NCI-H2171 treated with DMSO at 0.1 percent for 48 hours (cell line): ENCODE measurements around the gene SMC2.

Experiments used
- DNase-seq: peaks from one replicate; lab custom pipeline; 2025; lab: John Stamatoyannopoulos, UW

The SMC2 gene

DNA sequence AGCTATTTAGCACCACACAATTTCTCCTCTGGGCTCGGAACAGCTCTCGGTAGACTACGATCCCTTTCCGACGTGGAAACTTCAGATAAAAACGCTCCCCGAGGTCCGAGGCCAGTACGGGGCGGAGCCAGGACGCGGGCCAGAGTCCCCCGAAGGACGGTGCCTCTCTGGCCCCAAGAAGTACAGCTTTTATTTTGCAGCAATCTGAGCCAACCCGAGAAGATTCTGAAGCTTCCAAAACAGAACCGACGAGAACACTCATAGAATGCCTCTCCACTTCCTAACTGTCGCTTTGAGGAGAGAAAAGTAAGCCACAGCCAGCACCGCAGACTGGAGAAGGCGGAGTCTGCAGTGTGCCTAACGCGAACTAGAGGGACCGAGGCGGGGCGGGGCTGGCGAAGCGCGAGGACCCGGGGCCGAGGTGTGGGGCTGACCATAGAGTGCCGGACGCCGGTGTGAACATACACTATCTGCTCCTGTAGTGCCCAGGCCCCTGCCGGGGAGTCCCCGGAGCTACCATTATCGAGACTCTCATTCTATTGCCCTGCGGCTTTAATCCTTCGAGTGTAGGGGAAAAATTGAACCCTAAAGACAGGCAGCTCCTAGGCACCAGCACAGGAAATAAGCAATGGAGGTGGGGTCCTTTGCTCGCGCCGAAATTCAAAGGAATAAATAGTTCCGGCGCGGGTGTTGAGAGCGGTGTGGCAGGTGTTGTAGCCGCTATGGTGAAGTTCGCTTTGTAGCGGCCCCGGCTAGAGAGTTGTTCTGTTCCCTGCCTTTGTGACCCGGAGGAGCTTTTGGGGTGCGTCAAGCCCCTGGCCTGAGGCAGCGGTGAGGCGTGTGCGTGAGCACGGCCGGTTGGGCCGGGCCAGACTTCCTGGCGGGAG is at the start of gene SMC2:
Gene SMC2 (plus strand): TSS at position 663 of the 887 bp plus-strand sequence. CDS start 1,076 bp downstream, outside the sequence.
- DNase-seq: peak; percentile 98

DNA sequence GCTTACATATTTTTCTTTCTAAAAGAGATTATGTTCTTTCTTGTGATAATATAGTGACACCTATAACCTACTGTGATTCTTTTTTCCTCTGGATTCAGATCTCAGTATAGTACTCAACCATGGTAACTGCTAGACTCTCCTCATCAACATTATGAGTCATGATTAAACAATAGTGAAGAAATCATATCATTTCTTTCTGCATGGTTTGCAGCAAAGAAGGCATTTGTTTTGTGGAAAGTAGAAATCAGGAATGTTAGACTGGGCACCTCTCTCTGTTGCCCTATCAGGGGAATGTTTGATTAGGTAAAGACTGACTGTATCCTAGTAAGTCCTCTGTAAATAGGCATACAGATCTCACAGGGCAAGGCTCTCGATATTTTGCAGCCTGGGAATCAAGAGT is 25.6 kb upstream of the SMC2 start:
- no peak for DNase-seq

DNA sequence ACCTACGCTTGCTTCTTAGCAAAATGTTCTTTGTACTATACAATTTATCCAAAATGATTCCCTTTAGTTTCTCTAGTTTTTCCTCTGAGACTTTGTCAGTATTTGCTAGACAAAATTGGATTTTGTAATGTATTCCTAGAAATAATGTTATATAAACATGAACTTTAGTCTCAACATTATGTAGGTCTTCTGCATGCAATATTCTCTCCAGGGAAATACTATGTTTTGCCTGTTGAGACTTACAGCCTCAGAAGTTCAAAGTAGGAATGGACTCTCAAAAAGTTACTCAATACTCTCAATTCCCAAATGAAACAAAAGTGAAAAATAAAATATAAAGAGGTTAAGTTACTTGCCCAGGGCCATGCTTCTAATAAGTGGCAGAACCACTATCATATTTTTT is 24.8 kb upstream of the SMC2 start:
- no peak for DNase-seq

DNA sequence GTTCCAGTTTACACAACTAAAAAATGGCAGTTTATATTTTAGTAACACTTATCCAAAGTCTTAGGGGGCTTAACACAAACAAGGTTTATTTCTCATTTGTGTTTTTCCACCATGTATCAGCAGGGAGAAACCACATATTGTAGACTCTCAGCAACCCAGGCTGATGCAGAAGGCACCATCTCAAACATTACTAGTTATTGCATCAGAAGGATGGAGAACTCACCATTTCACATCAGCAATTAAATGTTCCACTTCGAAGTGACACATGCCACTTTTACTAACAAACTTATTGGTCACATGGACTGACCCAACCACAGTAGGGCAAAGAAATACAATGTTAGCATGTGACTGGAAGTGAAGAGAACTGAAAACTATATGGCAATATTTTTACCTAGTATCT is 22.5 kb upstream of the SMC2 start:
- DNase-seq: no peak

DNA sequence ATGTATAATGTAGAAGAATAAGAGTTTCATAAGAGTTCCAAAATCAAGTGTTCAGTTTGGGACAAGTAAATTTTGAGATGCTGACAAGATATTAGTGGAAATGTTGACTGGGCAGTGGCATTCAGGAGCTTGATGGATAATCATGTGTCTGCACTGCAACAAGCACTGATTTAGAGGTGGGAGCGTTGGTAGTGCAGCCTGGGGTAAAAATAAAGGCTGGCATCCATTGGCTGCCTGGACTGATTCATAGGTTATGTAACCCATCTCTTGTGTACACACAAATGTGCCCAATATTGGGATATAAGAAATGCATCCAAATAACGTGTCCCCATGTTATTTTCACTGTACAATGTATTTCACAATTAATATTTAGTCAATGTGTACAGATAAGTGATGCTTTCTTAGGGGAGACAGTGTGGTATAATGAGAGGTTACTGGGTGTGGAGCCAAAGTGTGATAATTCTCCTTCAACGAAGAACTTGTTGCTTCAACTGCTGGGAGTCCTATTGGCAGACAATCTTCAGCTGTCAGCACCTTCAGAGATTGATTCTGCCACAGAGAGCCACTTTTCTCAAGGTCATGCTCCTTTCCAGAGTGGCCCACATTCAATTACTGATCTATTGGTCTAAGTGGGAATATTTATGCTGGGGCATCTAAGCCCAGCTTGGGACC is 20.9 kb upstream of the SMC2 start:
- DNase-seq: no peak

DNA sequence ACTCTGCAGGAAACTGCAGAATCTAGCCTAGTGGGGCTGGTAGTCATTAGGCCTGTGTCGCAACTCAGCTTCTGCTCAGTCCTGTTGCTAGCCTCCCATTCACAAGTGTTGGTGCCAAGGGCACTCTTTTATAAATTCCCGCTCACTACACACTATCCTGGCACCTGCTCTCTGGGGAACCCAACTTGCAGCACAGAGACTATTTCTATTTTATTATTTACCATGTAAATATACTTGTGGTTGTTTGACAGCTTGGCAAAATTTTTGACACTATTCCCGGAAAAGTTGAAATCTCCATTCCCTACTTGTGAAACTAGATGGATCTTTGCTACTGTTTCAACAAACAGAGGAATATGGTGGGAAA is 20.4 kb upstream of the SMC2 start:
- no peak for DNase-seq

DNA sequence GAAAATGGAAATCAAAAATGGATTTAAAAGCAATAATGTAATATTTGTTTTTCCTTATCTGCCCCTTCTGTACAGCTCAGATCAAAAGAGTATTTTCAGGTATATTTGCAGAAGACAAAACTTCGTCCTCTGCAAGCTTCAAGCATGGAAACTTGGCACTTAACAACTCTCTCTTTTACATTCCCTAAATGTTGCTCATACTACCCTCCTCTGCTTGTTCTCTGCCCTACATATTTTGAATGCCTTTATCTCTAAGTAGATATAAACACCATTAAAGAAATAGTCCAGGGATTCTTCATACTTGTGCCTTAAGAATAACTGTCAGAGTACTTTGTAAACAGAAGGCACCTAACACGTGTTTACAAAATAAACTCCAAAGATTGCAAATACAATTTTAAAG is 19.2 kb upstream of the SMC2 start:
- no peak for DNase-seq

DNA sequence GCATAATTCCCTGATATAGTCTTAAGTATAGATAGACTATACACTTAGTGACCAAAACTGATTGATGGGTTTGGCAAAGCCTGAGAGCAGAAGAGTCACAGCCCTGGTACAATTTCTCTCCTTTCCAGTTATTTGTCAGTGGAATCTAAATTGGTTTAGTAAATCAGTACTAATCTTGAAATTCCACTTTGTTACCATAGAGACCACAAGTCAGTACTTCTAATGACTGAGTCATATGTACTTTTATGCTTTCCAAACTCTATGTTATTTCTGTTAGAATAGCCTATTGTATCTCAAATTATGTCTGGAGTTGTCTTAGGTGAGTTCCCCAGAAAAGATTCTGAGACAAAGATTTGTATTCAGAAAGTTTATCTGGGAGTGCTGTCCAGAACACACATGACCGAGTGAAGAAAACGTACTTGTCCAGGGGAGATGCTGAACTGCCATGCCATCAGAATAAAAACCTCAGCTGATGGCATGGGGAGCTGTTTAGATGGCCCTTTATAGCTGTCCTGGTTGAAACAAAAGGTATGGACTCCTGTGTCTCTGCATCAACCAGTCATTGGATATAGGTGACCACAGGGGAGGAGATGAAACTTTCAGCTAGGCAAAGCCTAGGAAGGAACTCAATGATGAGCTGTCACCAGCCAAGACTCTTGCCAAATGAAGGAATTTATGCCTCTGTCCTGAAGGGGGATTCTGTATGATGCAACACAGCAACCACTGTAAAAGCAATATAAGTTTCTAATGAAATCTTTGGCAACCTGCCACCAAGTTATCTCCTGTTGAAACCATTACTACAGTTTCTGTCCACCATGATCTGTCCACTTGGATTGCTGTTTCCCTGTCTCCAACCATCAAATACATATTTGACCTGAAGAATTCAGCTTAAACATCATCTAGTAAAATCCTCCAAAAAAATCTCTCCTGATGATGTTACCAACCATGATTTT is 18.0 kb upstream of the SMC2 start:
- no peak for DNase-seq

DNA sequence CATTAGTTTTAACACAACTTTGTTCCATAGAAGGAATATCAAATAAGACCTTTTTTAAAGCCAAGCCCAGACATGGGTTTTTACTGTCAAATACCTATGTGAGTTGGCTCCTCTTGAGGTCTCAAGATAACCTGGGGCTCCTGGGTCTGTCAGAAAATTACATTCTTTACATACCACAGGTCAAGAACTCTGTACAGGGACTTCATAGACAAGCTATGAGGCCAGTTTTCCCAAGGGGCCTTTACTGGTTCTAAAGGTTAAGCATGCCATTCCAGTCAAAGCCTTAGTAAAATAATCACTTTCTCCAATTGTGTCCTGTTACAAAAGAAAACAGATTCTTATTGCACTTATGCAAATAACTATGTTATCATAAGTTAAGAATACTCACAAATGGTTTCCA is 15.5 kb upstream of the SMC2 start:
- no peak for DNase-seq

DNA sequence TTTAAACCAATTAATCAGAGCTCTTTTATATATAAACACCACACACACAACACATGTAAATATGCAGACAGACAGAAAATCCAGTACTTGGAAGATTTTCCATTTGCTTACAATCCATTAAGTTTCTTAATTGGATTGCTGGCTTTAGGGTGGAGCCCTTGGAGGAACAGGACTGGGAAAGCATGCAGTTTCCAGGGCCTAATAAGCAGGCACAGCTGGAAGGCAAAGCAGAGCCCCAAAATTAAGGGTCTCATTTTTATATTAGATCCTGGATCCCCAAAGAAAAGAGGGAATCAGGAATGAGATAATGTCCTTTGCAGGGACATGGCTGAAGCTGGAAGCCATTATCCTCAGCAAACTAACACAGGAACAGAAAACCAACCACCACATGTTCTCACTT is 13.1 kb upstream of the SMC2 start:
- no peak for DNase-seq

DNA sequence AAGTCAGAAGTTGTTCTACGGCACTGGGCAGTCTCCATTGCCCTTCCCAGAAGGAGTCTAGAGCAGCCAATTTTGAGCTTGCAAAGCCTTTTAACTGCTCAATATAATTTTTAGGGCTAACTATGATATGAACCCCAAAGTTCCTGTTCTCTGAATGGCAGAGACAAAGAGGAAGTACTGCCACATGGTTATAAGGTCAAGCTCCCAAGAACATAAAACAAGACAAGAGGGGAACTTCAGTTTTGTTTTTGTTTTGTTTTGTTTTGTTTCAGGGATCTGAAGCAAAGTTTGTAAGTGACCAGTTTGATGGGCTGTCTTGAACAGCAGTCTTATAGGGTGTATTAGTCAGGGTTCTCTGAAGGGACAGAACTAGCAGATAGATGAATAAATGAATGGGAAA is 11.9 kb upstream of the SMC2 start:
- no peak for DNase-seq

DNA sequence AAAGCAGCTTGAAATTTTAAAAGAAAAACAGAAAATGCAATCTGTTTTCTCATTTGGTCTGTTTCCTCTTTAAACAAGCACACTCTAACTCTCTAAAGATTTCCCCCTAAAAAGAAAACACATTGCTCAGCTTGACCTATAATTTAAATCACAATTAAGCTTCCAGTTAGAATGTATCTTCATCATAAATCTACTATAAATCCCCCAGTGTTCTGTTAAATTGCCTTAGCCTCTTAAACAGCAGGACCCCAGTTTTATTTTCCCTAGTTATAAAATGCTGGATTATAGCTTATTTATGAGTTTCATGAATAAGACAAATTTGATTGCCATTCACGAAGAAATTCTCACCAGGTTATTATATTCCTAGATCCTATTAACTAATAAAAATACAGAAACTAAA is 8.6 kb upstream of the SMC2 start:
- DNase-seq: no peak

DNA sequence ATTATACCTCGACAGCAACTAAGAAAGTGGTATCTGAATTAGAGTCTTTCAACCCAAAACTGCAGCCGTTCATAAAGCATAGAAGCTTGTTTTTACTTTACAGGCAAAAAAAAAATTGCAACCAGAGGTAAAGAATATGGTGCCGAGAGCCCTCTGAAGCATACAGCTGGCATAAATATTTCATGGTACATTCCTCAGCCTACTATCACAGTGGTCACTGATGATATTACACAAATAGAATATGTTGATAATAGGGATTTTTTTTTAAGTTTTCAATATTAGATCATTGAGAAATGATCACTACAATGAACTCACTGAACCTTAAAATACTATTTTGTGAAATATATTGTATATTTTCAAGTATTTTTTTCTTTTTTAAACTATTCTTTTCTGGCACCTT is 6.2 kb upstream of the SMC2 start:
- no peak for DNase-seq

DNA sequence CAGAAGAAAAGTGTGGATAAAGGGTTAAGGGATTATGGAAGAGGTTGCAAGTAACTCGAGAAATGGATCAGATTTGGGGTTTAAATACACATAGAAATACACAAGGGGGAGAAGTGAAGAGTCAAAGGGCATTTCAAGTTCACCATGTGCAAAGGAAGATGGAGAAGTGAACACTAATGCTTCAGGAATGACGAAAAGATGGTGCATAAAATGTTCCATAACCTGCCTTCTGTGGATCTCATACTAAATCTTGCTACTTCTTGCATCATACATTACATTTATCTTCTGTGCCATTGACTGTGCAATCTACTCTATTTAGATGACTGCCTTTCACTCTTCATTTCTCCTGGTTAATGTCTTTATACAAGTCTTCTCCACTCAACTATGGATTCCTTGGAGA is 5.7 kb upstream of the SMC2 start:
- no peak for DNase-seq

DNA sequence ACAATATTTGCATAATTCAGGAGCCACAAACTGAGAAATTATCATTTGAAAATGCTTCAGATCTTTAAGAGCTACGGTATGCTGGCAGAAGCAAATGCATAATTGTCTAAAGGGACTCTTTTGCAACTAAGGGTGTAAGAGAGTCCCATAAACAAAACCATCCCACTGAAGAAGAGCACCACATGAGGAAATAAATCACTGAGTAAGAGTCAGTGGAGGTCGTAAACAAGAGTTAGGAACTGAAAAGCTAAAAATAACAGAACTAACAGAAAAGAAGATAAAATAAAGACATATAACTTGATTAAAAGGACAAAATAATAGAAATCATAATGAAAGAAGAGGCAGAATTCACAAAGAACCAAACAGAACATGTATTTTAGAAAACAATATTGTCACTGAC is 3.5 kb upstream of the SMC2 start:
- no peak for DNase-seq

DNA sequence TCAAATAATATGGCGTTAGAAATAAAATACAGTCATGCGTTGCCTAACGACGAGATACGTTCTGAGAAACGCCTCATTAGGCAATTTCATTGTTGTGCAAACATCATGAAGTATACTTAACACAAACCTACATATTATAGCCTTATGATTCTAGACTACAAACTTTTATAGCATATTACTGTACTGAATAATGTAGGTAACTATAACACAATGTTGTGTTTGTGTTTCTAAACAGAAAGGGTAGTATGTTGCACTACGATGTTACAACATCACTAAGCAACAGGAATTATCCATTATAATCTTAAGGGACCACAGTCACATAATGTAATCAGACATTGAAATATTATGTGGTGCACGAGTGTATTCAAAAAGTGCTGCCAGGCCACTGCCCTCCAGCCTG is 3.0 kb upstream of the SMC2 start:
- no peak for DNase-seq

DNA sequence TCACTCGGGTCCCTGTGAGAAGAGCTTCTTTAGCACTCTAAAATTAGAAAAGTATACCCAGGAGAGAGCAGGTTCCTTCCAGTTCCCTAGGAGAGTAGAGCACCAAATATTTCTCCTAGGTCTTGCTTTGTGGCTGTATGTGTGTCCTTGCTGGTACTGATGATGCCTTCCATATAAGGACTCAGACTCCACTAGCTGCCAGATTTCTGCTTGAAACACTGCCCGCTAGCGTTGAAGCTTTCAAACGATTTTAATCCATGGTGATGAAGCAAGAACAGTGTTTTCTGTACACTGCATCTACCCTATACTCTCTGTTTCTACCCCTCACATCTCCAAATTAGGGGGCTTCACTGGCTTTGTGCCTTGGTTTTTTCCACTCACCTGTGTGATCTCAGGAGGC is 2.4 kb upstream of the SMC2 start:
- DNase-seq: no peak

DNA sequence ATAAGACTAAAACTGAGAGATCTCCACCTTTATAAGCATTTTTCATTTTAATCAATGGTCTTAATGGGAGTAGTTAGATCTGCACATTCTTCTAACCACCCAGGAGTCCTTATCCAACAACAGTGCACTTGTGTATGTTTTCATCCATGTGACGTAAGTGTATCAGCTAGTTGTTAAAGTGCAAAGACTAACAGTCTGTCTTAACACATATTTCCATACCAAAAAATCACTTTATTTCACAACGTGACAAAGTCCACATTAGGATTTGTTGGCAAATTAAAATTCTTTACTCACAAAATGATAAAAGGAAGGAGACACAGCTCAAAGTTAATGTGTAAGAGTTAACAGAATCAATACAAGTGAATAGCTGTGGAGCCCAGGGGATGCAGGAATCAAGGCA is 1.9 kb upstream of the SMC2 start:
- DNase-seq: no peak

DNA sequence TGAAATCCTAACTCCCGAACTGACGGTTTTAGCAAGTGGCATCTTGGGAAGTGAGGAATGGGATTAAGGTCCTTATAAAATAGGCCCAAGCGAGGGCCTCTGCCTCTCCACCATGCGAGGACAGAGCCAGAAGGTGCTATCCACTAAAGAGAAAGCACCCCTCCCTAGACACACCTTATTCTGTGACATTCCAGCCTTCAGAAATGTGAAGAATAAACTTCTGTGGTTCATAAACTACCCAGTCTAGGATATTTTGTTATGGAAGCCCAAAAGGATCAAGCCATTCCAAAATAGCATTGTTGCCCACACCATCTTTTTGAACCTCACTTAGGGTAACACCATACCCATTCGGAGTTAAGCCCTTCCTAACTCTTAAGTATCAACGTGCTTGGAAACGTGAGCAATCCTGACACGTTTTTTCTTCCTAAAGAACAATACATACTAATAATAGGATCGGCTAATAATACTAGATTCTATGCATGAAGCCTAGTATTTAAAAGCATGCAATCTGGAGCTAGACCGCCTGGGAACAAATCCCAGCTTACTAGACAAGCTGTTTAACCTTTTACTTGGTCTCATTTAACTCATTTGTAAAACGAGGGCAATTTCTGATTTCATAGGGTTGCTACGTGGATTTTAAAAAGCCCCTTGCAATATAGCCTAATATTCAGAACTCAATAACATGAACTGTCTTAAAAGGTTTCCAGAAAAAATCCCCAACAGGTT is 1.1 kb upstream of the SMC2 start:
- peak; percentile 41 for DNase-seq

DNA sequence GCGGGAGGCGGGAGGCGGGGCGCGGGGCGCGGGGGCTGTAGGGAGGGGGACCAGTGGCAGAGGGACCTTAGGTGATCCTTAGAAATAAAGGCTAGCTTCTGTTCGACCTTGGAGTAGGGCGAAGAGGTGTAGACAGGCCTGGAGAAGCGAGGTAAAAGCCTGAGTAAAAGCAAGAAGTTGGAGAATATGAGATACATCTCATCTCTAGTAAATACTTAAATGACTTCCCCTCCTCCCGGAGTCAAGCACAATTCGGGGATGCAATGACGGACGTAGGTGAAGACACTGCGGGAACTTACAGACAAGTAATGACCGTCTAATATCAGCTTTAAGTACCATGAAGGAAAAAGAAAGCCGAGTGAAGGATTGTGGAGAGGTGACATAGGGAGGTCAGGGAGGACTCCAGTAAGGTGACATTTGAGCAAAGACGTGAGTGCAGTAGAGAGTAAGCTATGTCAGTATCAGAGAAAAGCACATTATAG is 466 bp downstream of the SMC2 start:
- DNase-seq: peak; percentile 50

DNA sequence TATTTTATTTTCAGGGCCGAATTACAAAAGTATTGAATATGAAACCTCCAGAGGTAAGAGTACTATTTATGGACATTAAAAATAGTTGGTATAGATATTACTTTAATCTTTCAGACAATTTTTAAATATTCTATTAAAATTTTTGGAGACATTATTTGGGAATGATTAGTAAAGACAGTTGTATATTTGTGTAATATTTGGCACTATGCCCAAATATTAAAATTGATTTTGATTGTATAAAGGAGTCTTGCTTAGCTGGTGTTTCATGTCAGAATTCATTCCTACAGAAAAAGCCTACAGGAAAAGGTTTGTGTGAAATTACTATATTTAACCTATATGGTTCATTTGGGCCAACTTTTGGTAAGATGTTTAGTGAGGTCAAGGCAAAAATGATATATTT is 5.5 kb downstream of the SMC2 start:
- DNase-seq: no peak

DNA sequence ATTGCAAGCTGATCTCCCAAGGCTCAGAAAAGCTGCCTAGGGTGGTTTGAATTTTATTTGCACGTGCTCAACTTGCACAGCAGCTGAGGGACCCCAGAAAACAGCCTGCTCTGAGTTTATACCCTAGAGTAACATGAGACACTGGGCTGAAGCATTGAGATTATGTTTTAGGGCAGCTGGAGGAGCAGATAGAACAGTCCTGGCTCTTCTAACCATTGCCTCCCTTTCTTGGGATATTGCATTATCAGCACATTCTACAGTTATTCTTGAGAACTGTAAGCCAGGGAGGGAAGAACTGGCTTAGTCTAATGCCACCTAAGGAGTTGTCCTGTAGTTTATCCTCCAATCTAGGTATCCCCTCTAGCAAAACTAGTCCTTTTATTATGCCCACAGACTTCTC is 10.3 kb downstream of the SMC2 start:
- DNase-seq: no peak
